ENCODE results near the gene TRPC4AP.

TRPC4AP gene

GRCh38 chr20:34990231-34990630 is 102.4 kb downstream of the TRPC4AP start:
- no peak for DNase-seq (ENCODE audit: extremely low read depth in 1 of 2, low read depth in 1 of 2)

GRCh38 chr20:34989670-34990069 is 102.9 kb downstream of the TRPC4AP start:
- no peak for DNase-seq (ENCODE audit: extremely low read depth in 1 of 2, low read depth in 1 of 2)

GRCh38 chr20:34989118-34989517 is 103.5 kb downstream of the TRPC4AP start:
- no peak for DNase-seq (ENCODE audit: extremely low read depth in 1 of 2, low read depth in 1 of 2)

- no peak for DNase-seq (ENCODE audit: extremely low read depth in 1 of 2, low read depth in 1 of 2)
Observed at GRCh38 chr20:34988191-34988540, 104.4 kb downstream of the TRPC4AP start.

- DNase-seq (ENCODE audit: extremely low read depth in 1 of 2, low read depth in 1 of 2), result no peak
Observed at GRCh38 chr20:34987288-34988190, 105.1 kb downstream of the TRPC4AP start.

GRCh38 chr20:34986311-34987287 is 106.0 kb downstream of the TRPC4AP start:
- DNase-seq (ENCODE audit: extremely low read depth in 1 of 2, low read depth in 1 of 2), result no peak

- DNase-seq (ENCODE audit: extremely low read depth in 1 of 2, low read depth in 1 of 2), result no peak
Observed at GRCh38 chr20:34985461-34986310, 106.9 kb downstream of the TRPC4AP start.

GRCh38 chr20:34984756-34985261 is 107.8 kb downstream of the TRPC4AP start:
- no peak for DNase-seq (ENCODE audit: extremely low read depth in 1 of 2, low read depth in 1 of 2)

GRCh38 chr20:34983995-34984735 is 108.4 kb downstream of the TRPC4AP start:
- no peak for DNase-seq (ENCODE audit: extremely low read depth in 1 of 2, low read depth in 1 of 2)

- no peak for DNase-seq (ENCODE audit: extremely low read depth in 1 of 2, low read depth in 1 of 2)
Observed at GRCh38 chr20:34983089-34983820, 109.4 kb downstream of the TRPC4AP start.

GRCh38 chr20:34982270-34983088 is 110.1 kb downstream of the TRPC4AP start:
- no peak for DNase-seq (ENCODE audit: extremely low read depth in 1 of 2, low read depth in 1 of 2)

GRCh38 chr20:34980543-34981233 is 111.9 kb downstream of the TRPC4AP start:
- DNase-seq (ENCODE audit: extremely low read depth in 1 of 2, low read depth in 1 of 2), result no peak

GRCh38 chr20:34979366-34980153 is 113.0 kb downstream of the TRPC4AP start:
- peak in 1 of 2 donors; percentile 9 for DNase-seq (ENCODE audit: extremely low read depth in 1 of 2, low read depth in 1 of 2)

- DNase-seq (ENCODE audit: extremely low read depth in 1 of 2, low read depth in 1 of 2), result no peak
Observed at GRCh38 chr20:34978092-34978744, 114.4 kb downstream of the TRPC4AP start.

- DNase-seq (ENCODE audit: extremely low read depth in 1 of 2, low read depth in 1 of 2), result no peak
Observed at GRCh38 chr20:34977365-34978091, 115.1 kb downstream of the TRPC4AP start.

- no peak for DNase-seq (ENCODE audit: extremely low read depth in 1 of 2, low read depth in 1 of 2)
Observed at GRCh38 chr20:34976286-34976685, 116.3 kb downstream of the TRPC4AP start.
